ENCODE results near the gene CNDP2. TPM values are rescaled to one million over a fixed set of nuclear protein-coding genes. Genes with fewer than 3 reads are reported as not detected.

The CNDP2 gene
- total RNA-seq, 1 donor from 2014 or later = 58.0 TPM

DNA sequence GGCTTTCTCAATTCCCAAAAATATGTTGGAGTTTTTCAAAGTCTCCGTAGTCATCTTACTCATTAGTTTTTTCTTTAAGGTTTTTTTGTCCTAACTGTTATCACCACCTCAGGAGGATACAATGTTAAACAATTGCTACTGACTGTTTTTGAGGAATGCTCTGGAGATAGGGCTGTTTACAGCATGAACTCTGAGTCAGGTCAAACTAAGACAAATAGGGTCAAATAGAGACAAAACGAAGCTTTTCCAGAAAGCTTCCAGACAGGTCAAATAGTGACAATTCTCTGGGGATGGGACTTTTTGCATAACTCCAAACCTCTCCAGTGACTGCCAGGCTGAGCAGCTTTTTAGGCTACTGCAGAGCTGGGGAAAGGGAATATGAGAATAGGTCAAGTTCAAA, 23.9 kb upstream of the CNDP2 start:
- no peak for DNase-seq (ENCODE audit: low read depth)

DNA sequence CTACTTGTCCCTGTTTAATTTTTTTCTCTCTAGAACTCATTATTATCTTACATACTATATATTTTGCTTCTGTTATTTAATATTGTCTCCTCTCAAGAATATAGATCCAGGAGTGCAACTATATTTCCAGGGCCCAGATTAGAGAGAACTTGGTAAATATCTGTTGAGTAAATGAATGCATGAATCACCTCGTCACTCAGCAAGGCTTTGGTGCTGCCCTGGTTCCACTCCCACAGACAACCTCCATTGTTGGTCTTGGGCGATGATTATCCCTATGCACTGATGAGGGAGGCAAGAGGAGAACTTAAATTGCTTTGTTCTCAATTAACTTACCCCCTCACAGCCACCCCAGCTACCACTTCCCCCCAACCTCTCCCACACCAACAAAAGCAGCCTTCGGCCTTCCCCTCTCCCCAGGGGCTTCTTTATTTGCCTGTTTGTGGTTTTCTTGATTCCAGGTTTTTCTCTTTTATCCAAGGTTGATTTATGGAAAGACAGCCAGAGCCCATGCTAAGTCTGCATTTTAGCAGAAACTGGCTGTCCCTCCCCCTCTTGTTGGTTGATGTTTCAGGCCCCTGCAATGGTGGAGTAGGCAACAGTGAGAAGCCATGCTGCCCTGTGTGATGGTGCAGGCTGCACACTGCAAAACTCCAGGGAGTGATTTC, 22.1 kb upstream of the CNDP2 start:
- DNase-seq (ENCODE audit: low read depth) = no peak

DNA sequence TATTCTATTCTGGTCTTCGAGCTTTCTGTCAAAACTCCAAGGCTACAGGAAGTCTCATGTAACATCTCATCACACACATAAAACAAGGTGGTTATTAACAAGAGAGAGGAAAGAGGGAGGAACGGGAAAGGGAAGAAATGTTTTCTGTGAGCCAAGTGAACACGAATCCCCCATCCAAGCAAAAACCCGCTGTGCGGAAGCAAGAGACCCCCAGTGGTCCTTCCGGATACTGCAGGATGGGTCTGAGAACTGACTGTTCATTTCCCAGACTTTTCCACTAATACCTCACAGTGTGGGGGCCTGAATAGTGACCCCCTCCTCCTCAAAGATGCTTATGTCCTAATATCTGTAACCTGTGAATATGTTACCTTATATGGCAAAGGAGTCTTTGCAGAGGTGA, 20.0 kb upstream of the CNDP2 start:
- no peak for DNase-seq (ENCODE audit: low read depth)

DNA sequence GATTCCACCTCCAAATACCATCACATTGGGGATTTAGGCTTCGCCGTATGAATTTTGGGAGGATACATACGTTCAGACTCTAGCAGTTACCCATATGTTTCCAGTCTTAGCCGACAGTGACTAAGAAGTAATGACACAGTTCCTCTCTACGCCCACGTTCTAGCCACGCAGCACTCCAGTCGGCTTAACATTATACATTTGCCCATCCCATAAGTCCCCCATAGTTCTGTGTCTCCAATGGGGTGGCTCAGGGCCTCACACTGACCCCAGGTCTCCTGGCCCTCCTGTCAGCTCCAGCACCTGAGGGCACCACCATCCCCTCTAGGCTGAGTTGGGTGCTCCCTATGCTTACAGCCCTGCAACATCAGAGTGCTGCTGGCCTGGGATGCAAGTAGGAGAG, 18.4 kb upstream of the CNDP2 start:
- DNase-seq (ENCODE audit: low read depth) = no peak

DNA sequence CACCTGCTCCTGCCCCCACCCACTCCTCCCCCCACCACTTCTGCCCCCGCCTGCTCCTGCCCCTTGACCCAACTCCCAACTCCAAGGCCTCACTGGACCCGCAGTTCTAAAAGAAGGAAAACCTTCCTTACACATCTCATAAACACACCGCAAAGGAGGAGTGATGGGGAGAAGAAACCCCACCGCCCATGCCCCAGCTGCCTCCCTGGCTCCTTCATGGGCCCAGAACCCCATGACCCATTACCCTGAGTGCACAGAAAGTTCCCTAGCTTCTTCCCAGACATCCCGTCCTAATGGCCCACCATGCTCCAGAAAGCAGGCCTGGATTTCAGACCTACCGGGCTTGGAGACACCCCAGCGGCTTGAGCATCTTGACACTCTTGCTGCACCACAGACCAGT, 17.8 kb upstream of the CNDP2 start:
- no peak for DNase-seq (ENCODE audit: low read depth)

DNA sequence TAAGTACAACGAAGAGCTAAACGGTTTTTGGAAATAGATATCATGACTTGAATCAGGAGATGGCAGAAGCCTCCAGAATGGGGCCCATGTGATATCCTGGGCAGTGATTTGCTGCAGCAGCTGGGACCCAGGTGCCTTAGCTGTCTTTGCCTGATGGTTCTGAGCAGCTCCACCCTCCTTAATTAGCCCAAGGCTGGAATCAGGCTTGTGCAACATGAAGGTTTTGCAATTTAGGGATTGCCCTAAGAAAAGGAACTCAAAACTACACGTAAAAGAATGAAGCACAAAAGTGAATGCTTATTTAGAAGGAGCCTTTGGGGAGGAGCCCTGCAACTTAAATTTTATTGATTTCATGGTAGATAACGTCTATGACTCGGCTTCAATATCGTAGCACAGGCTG, 17.3 kb upstream of the CNDP2 start:
- DNase-seq (ENCODE audit: low read depth) = no peak

DNA sequence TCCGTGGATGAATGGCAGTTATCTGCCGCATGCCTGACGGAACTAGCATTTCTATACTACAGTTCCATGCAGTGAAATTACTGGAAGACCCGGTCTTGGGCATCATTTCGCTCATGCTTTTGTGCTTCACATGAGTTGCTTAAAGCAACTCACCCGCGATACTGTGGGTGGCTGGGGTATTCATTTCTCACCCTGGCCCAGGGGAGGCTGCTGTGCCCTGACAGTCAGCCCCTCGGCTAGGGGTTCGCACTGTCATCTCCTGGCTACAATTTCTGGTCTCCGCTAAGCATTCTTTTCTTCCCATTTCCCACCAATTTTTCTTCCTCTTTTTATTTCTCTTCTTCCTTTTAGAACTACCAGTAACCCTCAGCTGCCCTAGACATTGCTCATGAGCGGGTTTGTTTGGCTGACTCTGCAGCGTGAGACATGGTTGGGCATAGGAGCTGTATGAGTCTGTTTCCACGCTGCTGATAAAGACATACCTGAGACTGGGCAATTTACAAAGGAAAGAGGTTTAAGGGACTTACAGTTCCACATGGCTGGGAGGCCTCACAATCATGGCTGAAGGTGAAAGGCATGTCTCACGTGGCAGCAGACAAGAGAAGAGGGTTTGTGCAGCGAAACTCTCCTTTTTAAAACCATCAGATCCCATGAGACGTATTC, 16.5 kb upstream of the CNDP2 start:
- no peak for DNase-seq (ENCODE audit: low read depth)

DNA sequence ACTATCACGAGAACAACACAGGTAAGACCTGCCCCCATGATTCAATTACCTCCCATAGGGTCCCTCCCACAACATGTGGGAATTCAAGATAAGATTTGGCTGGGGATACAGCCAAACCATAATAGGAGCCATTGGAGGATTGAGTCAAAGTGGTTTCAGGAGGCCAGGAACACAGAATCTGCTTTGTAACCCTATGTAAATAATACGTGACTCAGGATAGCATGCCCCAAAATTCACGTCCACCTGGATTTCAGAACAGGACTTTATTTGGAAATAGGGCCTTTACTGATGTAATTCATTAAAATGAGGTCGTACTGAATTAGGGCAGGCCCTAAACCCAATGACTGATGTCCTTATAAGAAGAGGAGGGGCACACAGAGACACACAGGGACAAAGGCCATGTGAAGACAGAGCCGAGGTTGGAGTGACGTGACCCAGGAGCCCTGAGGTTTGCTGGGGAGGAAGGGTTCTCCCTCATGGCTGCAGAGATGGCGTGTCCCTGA, 16.0 kb upstream of the CNDP2 start:
- no peak for DNase-seq (ENCODE audit: low read depth)

DNA sequence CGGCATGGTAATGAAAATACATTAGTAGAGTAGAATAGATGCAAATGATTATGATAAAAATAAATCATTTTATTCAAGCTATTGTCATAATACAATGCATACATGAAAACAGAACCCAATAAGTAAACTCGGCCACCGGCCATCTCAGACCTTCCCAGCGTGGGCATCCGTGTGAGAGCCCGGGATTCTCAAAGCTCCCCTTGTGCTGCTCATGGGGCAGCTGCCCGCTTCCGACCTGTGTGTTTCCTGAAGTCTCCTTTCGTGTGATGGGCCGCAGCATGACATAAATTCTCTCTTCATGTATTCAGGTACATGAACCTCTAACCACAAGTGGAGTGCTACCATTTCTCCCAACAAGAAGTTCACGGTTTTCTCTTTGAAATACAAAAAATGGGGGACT, 13.5 kb upstream of the CNDP2 start:
- no peak for DNase-seq (ENCODE audit: low read depth)

DNA sequence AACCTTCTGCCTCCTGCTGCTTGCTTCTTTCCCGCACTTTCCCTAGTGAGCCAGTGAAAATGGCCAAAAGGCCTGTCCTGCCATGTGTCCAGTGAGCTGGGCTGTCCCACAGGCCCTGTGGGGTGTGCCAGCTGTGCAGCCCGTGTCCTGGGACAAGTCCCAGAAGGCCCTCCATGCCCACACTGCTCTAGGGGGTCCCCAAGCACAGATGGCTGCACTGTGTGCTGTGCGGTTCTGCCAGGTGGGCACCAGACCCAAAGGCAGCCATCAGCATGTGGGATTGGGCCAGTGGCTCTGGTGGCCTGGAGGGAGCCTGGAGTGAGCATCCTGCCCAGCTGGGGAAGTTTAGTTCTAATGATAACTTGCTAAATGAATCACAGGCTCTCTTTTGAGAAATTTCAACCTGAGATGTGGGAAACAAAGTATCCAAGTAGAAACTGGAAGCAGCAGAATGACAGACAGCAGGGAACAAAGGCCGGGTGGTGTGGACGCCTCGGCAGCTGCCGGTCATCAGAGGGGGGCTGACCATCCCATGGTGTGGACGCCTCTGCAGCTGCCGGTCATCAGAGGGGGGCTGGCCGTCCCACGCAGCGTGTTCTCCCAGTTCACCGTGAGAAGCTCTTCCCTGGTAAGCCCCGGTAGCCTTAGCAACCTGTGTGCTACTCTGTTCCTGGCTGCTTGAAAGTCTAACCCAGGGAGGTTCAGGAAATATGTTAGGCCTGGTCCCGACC, 9.9 kb upstream of the CNDP2 start:
- no peak for DNase-seq (ENCODE audit: low read depth)

DNA sequence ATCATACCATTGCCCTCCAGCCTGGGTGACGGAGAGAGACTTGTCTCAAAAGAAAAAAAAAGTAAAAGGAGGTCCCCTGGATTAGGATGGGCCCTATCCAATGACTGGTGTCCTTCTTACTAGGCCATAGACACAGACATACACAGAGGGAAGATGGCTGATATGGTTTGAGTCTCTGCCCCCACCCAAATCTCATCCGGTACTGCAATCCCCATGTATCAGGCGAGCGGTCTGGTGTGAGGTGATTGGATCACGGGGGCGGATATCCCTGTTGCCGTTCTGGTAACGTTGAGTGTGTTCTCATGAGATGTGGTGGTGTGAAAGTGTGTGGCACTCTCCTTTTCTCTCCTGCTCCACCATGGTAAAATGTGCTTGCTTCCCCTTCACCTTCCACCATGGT, 7.8 kb upstream of the CNDP2 start:
- no peak for DNase-seq (ENCODE audit: low read depth)

DNA sequence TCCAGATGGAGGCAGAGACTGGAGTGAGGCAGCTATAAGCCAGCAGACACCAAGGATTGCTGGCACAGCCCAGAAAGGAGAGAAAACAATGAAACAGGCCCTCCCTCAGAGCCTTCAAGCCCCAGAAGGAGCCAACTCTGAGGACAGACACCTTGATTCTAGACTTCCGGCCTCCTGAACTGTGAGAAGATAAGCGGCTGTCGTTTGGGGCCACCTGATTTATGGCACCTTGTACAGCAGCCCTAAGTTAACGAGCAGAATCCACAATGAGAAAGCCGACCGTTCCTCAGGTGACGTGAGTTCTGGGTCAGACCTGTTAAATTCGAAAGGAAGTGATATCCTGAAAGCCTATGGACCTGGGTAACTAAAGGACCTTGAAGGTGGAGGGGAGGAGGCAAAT, 7.3 kb upstream of the CNDP2 start:
- no peak for DNase-seq (ENCODE audit: low read depth)

DNA sequence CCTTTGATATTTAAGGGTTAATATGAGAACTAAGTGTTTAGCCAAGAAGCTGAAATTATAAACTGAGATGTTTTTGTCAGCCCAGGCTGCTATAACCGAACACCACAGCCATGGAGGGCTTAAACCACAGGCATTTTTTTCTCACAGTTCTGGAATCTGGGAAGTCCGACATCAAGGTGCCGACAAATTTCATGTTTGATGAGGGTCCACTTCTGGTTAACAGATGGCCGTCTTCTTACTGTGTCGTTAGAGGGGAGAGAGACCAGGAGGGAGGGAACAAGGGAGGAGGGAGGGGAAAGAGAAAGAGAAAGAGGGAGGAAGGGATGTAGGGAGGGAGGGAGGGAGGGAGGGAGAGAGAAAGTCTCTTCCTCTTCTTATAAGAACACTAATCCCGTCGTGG, 6.5 kb upstream of the CNDP2 start:
- DNase-seq (ENCODE audit: low read depth) = peak; percentile 84

DNA sequence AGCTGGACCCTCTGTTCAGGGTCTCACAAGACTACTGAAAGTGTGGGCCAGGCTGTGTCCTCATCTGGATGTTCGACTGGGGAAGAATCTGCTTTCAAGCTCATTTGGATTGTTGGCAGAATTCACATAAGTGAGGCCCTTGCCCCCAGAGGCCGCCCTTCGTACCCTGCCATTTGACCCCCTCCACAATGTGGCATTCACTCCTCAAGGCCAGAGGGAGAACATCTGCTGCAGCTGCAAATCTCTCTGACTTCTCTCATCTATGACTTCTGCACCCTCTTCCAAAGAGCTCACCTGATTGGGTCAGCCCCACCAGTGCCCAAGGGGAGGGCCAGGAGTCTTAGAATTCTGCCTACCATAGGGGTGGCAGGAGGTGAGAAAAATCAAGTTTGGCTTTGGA, 3.9 kb upstream of the CNDP2 start:
- no peak for DNase-seq (ENCODE audit: low read depth)

DNA sequence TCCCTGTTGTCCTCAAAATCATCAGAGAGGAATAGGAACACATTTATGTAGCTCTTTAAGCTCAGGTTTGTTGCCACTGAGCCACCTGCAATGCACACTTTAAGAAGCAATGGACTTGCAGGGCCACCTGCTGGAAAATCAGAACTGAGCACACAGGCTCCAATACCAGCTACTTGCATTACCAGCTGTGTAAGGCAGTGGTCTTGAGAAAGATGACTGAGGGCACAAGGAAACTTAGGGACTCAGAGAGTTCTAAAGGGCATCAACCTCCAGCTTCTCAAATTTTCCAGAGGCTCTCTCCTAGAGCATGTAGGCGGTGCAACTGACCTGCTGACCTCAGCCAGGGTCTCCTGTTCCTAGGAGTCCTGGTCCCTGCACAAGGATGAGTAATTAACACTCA, 2.5 kb upstream of the CNDP2 start:
- peak; percentile 49 for DNase-seq (ENCODE audit: low read depth)

DNA sequence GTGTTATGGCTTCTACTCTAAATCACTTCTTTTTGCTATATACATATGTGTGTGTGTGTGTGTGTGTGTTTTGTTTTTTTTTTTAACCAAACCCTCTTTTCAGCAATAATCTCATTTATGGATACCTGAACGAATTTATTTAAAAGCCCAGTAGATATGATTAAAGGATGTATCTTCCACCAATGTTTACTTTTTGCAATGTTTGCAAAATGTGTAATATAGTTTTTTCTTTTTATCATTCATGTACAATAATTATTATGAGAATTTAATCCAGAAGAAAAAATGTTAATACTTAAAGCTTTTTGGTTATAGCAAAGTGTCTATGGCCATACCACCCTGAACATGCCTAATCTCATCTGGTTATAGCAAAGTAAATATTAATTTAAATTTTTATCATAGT, 1.6 kb upstream of the CNDP2 start:
- DNase-seq (ENCODE audit: low read depth) = no peak

DNA sequence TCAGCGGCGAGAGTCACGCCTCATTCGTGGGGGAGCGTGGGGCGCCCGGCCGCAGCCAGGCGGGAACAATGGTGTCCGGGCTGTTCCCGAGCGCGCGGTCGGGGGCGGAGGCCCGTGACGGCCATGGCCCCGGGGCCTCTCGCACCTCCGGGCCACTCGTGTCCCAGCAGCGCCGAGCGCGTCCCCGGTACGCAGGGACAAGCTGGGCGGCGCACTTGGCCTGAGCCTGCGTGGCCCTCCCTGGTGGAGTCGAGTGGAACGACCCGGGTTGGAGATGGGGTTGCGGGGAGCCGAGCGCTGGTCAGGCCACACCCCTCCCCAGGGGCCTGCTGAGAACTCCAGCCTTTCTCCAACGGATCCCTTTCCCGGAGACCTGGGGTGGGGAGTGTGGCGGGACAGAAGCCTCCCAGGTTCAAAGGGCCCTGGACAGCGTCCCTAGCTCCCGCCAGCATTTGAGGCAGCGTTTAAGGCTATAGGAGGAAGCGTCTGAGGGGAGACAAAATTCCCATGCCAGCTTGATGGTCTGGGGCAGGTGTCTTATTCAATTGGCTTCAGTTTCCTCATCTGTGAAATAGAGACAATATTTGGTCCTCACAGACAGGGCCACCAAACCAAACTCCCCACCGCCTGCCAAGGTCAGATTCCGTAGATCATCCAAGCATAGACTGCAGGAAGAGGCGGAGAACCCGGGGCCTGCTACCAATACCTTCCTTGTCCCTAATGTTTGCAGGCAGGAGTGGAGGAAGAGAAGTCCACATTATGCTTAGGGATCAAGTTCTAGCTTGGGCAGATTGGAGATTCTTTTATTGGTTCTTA, 553 bp downstream of the CNDP2 start:
- peak; percentile 72 for DNase-seq (ENCODE audit: low read depth)

DNA sequence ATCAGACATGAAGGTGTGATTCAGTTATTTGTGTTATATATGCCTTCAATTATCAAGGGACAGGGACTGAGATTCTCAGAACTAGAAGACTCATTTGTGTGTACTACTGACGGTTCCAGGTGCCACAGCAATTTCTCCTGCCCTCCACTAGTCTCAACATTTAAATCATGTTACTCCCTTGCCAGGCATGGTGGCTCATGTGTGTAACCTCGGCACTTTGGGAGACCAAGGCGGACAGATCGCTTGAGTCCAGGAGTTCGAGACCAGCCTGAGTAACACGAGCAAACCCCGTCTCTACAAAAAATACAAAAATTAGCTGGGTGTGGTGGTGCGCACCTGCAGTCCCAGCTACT, 1.1 kb downstream of the CNDP2 start:
- no peak for DNase-seq (ENCODE audit: low read depth)

DNA sequence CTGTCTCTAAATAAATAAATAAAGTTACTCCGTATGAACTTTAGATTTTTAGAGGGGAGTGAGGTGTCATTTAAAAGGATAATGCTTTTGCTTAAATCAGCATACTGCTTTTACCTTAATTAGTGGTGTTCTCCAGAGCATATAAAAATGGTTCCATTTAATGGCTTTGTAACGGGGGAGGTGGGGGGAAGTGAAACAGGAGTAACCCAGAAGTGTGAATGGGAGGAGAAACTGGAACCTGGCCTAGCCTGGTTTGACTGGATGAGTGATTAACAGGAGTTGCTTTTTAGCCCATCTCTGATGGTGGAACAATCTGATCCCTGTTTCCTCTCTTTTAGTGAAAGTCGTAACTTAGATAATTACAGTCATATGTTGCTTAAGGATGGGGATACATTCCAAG, 1.6 kb downstream of the CNDP2 start:
- no peak for DNase-seq (ENCODE audit: low read depth)

DNA sequence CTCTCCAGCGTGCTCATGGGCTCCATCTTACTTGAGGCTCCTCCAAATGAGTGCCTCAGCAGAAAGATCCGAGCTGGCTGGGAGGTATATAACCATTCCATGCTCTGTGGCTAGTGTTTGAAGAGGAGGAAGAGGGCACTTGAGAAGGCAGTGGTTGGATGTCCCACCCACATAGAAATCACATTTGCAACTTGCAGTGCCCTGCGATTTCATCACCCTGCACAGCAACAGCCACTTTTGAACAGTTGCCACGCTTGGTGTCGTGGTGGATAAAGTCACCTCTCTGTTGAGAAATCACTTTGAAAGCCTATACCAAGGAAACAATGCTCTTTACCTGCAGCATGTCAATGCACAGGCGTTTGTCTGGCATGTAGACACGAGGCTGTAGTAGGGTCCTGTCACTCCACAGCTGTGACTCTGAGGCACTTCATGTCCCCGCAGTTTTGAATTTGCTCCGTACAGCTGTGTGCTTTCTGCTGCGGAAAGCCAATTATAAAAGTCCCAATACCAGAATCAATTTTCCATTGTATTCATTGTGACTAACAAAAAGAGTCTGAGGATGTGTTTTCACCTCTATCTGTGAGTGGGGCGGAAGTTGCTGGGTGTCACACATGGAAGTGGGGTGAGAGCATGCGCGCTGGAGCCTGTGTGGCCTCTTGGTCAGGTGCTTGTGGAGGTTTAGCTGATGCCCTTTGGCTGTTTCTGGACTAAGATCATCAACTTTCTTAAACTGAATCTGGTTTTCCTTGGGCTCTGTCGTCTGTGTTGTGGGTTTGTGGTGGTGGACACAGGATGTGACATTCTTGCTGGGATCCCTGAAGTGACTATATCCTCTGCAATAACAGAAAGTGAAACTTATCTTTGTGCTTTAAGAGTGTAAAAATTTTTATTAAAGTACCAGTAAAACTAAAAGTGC, 2.8 kb downstream of the CNDP2 start:
- DNase-seq (ENCODE audit: low read depth) = peak; percentile 26

DNA sequence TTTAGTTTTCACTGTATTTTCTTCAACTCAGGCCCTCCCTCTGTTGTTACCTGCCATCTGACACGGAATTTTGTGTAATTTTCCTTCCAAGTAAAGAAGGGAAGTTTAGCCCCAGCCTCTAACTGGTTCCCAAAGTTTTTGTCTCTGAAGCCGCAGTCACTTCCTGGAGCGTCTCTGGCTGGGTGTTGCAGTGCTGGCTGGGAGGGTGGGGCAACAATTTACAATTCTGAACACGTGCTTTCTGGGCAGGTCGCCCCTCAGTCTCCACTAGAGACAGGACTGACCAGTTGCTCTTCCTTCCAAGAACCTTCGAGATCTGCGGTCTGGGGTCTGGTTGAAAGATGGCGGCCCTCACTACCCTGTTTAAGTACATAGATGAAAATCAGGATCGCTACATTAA, 3.5 kb downstream of the CNDP2 start:
- DNase-seq (ENCODE audit: low read depth) = no peak
